H1 (cell line): Measurements from ENCODE around the gene OR6Q1. TPM values are rescaled to one million over a fixed set of nuclear protein-coding genes. Genes with fewer than 3 reads are reported as not detected.
A peak's percentile ranks its signal among the peaks of the same experiment; 100 is the strongest.

Experiments used
- CTCF ChIA-PET: fragments of 300-600 bp; sonication (Branson Sonifier 250); formaldehyde crosslinking; loops from one replicate; lab custom pipeline; 2021; ENCODE audit not compliant: partially characterized antibody; lab: Charles Lee
- POLR2A ChIA-PET: fragments of 300-600 bp; sonication (Branson Sonifier 250); formaldehyde crosslinking; loops from one replicate; lab custom pipeline; 2021; ENCODE audit warnings: inconsistent platforms; ENCODE audit not compliant: partially characterized antibody; lab: Charles Lee
- DNase-seq, 2 experiments: peaks; one replicate each; pipeline versions ENCODE4 v3.0.0 to v3.0.0-alpha.2; 2010 to 2022; ENCODE audit warnings: low spot score in 2 of 2, low read depth in 1 of 2, mixed read lengths in 1 of 2
- FAIRE-seq: peaks from 2 replicates; lab custom pipeline; 2011; peaks lifted over from hg19 to GRCh38; lab: Jason Lieb, UNC
- H2AFZ ChIP-seq: 2 replicates; pipeline ENCODE4 v1.8.1; 2012; ENCODE audit warnings: low read length, inconsistent platforms
- H2AK5ac ChIP-seq: 2 replicates; pipeline ENCODE4 v1.6.1; 2013; ENCODE audit warnings: low read depth, low read length
- H2BK120ac ChIP-seq: replicated peaks from 2 replicates; pipeline ENCODE3; 2013; ENCODE audit warnings: low read depth, low read length, inconsistent platforms
- H2BK12ac ChIP-seq: 2 replicates; pipeline ENCODE4 v1.6.1; 2013; ENCODE audit warnings: low read depth, low read length
- H2BK15ac ChIP-seq: 2 replicates; pipeline ENCODE4 v1.6.1; 2013; ENCODE audit warnings: low read length
- H2BK20ac ChIP-seq: 2 replicates; pipeline ENCODE4 v1.6.1; 2013; ENCODE audit warnings: low read length
- H2BK5ac ChIP-seq: 2 replicates; pipeline ENCODE4 v1.6.1; 2013; ENCODE audit warnings: low read depth, low read length
- H3K14ac ChIP-seq: 2 replicates; pipeline ENCODE4 v1.6.1; 2013; ENCODE audit warnings: inconsistent platforms; ENCODE audit not compliant: insufficient read length
- H3K18ac ChIP-seq: 2 replicates; pipeline ENCODE4 v1.6.1; 2013; ENCODE audit warnings: low read length; ENCODE audit errors: extremely low read depth
- H3K23ac ChIP-seq: 2 replicates; pipeline ENCODE4 v1.6.1; 2013; ENCODE audit warnings: inconsistent platforms; ENCODE audit not compliant: insufficient read length
- H3K23me2 ChIP-seq: 2 replicates; pipeline ENCODE4 v1.6.1; 2013; ENCODE audit warnings: low read depth, low read length
- H3K27ac ChIP-seq: 2 replicates; pipeline ENCODE4 v1.6.1; 2011; ENCODE audit warnings: low read depth, low read length, inconsistent platforms
- H3K27me3 ChIP-seq, 4 experiments: replicated peaks in 1 of 4; 1 replicate in 1 of 4; 2 replicates in 3 of 4; pipeline versions ENCODE4 v1.6.1 to v1.8.1; 2011 to 2013; ENCODE audit warnings: low read length in 3 of 4, mild to moderate bottlenecking in 3 of 4, inconsistent platforms in 2 of 4, mixed read lengths in 2 of 4, moderate library complexity in 1 of 4; ENCODE audit not compliant: control insufficient read depth in 3 of 4, insufficient read depth in 3 of 4; ENCODE audit errors: extremely low read depth in 1 of 4
- H3K36me3 ChIP-seq, 4 experiments: 2 replicates each; pipeline versions ENCODE4 v1.6.1 to v1.8.1; 2011 to 2013; ENCODE audit warnings: mild to moderate bottlenecking in 4 of 4, low read length in 3 of 4, moderate library complexity in 2 of 4, control low read depth in 1 of 4, inconsistent platforms in 1 of 4; ENCODE audit not compliant: insufficient read depth in 4 of 4, control insufficient read depth in 2 of 4
- H3K4ac ChIP-seq: replicated peaks from 2 replicates; pipeline ENCODE3; 2013; ENCODE audit warnings: low read length, low read depth, mixed read lengths, inconsistent platforms; ENCODE audit not compliant: insufficient read length
- H3K4me1 ChIP-seq, 4 experiments: replicated peaks in 1 of 4; 1 replicate in 1 of 4; 2 replicates in 3 of 4; pipeline versions ENCODE4 v1.6.1 to v1.8.1; 2011 to 2013; ENCODE audit warnings: low read length in 3 of 4, inconsistent platforms in 2 of 4, mixed read lengths in 1 of 4; ENCODE audit not compliant: insufficient read depth in 4 of 4, control insufficient read depth in 3 of 4
- H3K4me2 ChIP-seq, 2 experiments: 2 replicates each; pipeline versions ENCODE4 v1.6.1 to v1.8.1; 2011 to 2013; ENCODE audit warnings: low read depth in 2 of 2, low read length in 2 of 2, control low read depth in 1 of 2, inconsistent platforms in 1 of 2, mild to moderate bottlenecking in 1 of 2; ENCODE audit not compliant: insufficient read depth in 1 of 2
- H3K4me3 ChIP-seq, 4 experiments: fragments of 200-600, 300-600 bp in 1 of 4; sonication (generic), shearing (Covaris generic), sonication (Bioruptor Twin) in 1 of 4; 2 replicates each; pipeline versions ENCODE4 v1.5.1 to v1.8.1; 2011 to 2016; ENCODE audit warnings: low read length in 4 of 4, low read depth in 3 of 4, control low read depth in 2 of 4, inconsistent platforms in 2 of 4, mild to moderate bottlenecking in 2 of 4, mixed read lengths in 1 of 4, moderate library complexity in 1 of 4; ENCODE audit not compliant: insufficient read depth in 2 of 4; ENCODE audit errors: extremely low read depth in 1 of 4
- H3K56ac ChIP-seq: replicated peaks from 2 replicates; pipeline ENCODE3; 2013; ENCODE audit warnings: low read depth, mild to moderate bottlenecking, mixed read lengths, low read length, inconsistent platforms; ENCODE audit not compliant: insufficient read length
- H3K79me1 ChIP-seq: 2 replicates; pipeline ENCODE4 v1.6.1; 2013; ENCODE audit warnings: low read depth, low read length, control low read depth
- H3K79me2 ChIP-seq, 2 experiments: 2 replicates each; pipeline versions ENCODE4 v1.6.1 to v1.8.1; 2012 to 2013; ENCODE audit warnings: low read length in 2 of 2, mild to moderate bottlenecking in 2 of 2, inconsistent platforms in 1 of 2; ENCODE audit not compliant: insufficient read depth in 2 of 2, control insufficient read depth in 1 of 2
- H3K9ac ChIP-seq, 4 experiments: replicated peaks in 1 of 4; 1 replicate in 1 of 4; 2 replicates in 3 of 4; pipeline versions ENCODE4 v1.6.1 to v1.8.1; 2011 to 2013; ENCODE audit warnings: low read depth in 3 of 4, low read length in 3 of 4, control low read depth in 2 of 4, mild to moderate bottlenecking in 2 of 4, moderate library complexity in 2 of 4, inconsistent platforms in 1 of 4; ENCODE audit errors: extremely low read depth in 1 of 4
- H3K9me3 ChIP-seq, 2 experiments: 2 replicates each; pipeline versions ENCODE4 v1.6.1 to v1.8.1; 2012 to 2013; ENCODE audit warnings: mild to moderate bottlenecking in 2 of 2, moderate library complexity in 2 of 2, control low read depth in 1 of 2, inconsistent platforms in 1 of 2, low read depth in 1 of 2, low read length in 1 of 2, mixed read lengths in 1 of 2; ENCODE audit not compliant: insufficient read depth in 2 of 2
- H4K20me1 ChIP-seq, 2 experiments: replicated peaks in 1 of 2; 2 replicates each; pipeline versions ENCODE3 to v1.8.1; 2011 to 2013; ENCODE audit warnings: inconsistent platforms in 2 of 2, low read length in 2 of 2, mild to moderate bottlenecking in 1 of 2; ENCODE audit not compliant: insufficient read depth in 2 of 2, control insufficient read depth in 1 of 2
- H4K5ac ChIP-seq: 2 replicates; pipeline ENCODE4 v1.6.1; 2013; ENCODE audit warnings: low read length, low read depth, mixed read lengths, inconsistent platforms; ENCODE audit not compliant: insufficient read length
- H4K8ac ChIP-seq: 2 replicates; pipeline ENCODE4 v1.8.0; 2013; ENCODE audit warnings: mild to moderate bottlenecking, moderate library complexity, low read length, inconsistent platforms; ENCODE audit not compliant: insufficient read depth; ENCODE audit errors: extremely low read depth
- H4K91ac ChIP-seq: replicated peaks from 2 replicates; pipeline ENCODE3; 2013; ENCODE audit warnings: low read length, mixed read lengths, inconsistent platforms; ENCODE audit not compliant: insufficient read length
- CBX8 ChIP-seq: fragments of 300-800, 300-1000 bp; sonication (generic); IDR thresholded peaks from 2 replicates; pipeline ENCODE4 v1.7.1; 2016; ENCODE audit warnings: low read depth, low read length, borderline replicate concordance
- CHD2 ChIP-seq: IDR thresholded peaks from 2 replicates; pipeline ENCODE4 v1.6.1; 2012; ENCODE audit warnings: low read length, improper control_type of control experiment
- CREB1 ChIP-seq: IDR thresholded peaks from 2 replicates; pipeline ENCODE4 v1.6.1; 2012; ENCODE audit warnings: inconsistent platforms
- CTBP2 ChIP-seq: IDR thresholded peaks from 2 replicates; pipeline ENCODE4 v1.7.0; 2011; ENCODE audit warnings: borderline replicate concordance, mild to moderate bottlenecking, moderate library complexity, mixed read lengths, low read length; ENCODE audit not compliant: insufficient read depth, insufficient read length
- EZH2 ChIP-seq: fragments of 200-600 bp; sonication (generic); IDR thresholded peaks from 2 replicates; pipeline ENCODE4 v1.7.1; 2012; ENCODE audit warnings: low read depth, mild to moderate bottlenecking, moderate library complexity, low read length, inconsistent platforms; ENCODE audit not compliant: severe bottlenecking
- GTF2F1 ChIP-seq: IDR thresholded peaks from 2 replicates; pipeline ENCODE4 v1.6.1; 2012; ENCODE audit warnings: low read depth, low read length, improper control_type of control experiment, borderline replicate concordance
- HDAC2 ChIP-seq, 2 experiments: fragments of 300-600 bp in 1 of 2; sonication (generic) in 1 of 2; IDR thresholded peaks; 2 replicates each; pipeline ENCODE4 v1.6.1; 2011 to 2012; ENCODE audit warnings: low read depth in 2 of 2, low read length in 2 of 2, mild to moderate bottlenecking in 2 of 2, moderate library complexity in 2 of 2, borderline replicate concordance in 1 of 2, inconsistent platforms in 1 of 2
- KDM4A ChIP-seq: IDR thresholded peaks from one replicate; pipeline ENCODE4 v1.7.1; 2012; ENCODE audit warnings: low read depth, mild to moderate bottlenecking, moderate library complexity, low read length, inconsistent platforms; ENCODE audit not compliant: severe bottlenecking
- PHF8 ChIP-seq: fragments of 200-600 bp; sonication (generic); conservative IDR thresholded peaks from 2 replicates; pipeline ENCODE4 v1.7.1; 2012; ENCODE audit warnings: low read depth, mild to moderate bottlenecking, inconsistent platforms, low read length, moderate library complexity
- POLR2AphosphoS5 ChIP-seq: IDR thresholded peaks from 2 replicates; pipeline ENCODE4 v1.6.1; 2011; ENCODE audit warnings: low read depth, low read length
- SP2 ChIP-seq: IDR thresholded peaks from 2 replicates; pipeline ENCODE4 v1.6.1; 2012; ENCODE audit warnings: mild to moderate bottlenecking, low read length, inconsistent platforms
- TEAD4 ChIP-seq: IDR thresholded peaks from 2 replicates; pipeline ENCODE4 v1.6.1; 2012; ENCODE audit warnings: low read depth, low read length, inconsistent platforms, mixed read lengths
- WGBS, 2 experiments: shearing (Covaris generic) in 1 of 2; methylation state at CpG; one replicate each; pipeline versions ENCODE4 v1.1.6 to v1.1.7; 2013 to 2015; ENCODE audit warnings: low lambda C conversion rate in 2 of 2, mixed read lengths in 2 of 2, inconsistent platforms in 1 of 2, low coverage in 1 of 2, missing lambda C conversion rate in 1 of 2; ENCODE audit not compliant: insufficient replicate concordance in 2 of 2, insufficient coverage in 1 of 2, insufficient read length in 1 of 2; ENCODE audit errors: extremely low coverage in 1 of 2, missing lambda C conversion rate in 1 of 2; 5-methylcytosine and 5-hydroxymethylcytosine counted together
- polyA plus RNA-seq, 7 experiments: library from polyadenylated mRNA; depleted of rRNA in 3 of 7; stranded (reverse) in 5 of 7; unstranded in 2 of 7; fragments of >200 nt in 5 of 7; fragments of 200-250 nt in 2 of 7; gene quantifications; 1 replicate in 5 of 7; 2 replicates in 1 of 7; 4 replicates in 1 of 7; pipeline versions ENCODE4 v1.2.1 to v1.2.3, GENCODE V29; 2011 to 2013; ENCODE audit warnings: missing spikeins in 2 of 7, mixed read lengths in 2 of 7
- total RNA-seq: library from RNA; stranded (reverse); fragmentation: NEBNext Ultra II Directional; extraction: Animal tissue kit (Norgen Biotek cat#: 25700); gene quantifications from 2 replicates; pipeline ENCODE4 v1.2.1, GENCODE V29; 2021
- TF ChIP-seq, protein P1 (sequence below): IDR thresholded peaks from 2 replicates; pipeline ENCODE4 v1.6.1; 2012; ENCODE audit warnings: low read length, inconsistent platforms

The OR6Q1 gene
- total and polyA plus RNA-seq, 2 of the 8 experiments (the other 6 are each of a cell fraction or from before 2014, with no cell fraction given), result not detected

GRCh38 chr11:58027341-58027740 lies 3.4 kb upstream of the OR6Q1 start:
- Histone ChIP-seq H2BK5ac (no peak overlapping the region), H3K4me2 (no peak overlapping the region), H4K20me1 (no peaks in the 10 kb centered on the region), H2AK5ac (no peak overlapping the region), H2BK120ac (no peak overlapping the region), H3K23ac (no peak overlapping the region), H3K9ac (no peak overlapping the region), H3K4ac (no peak overlapping the region), H3K14ac (no peak overlapping the region), H3K56ac (no peak overlapping the region), H2BK15ac (no peak overlapping the region), H4K91ac (no peak overlapping the region), H3K27me3 (no peaks in the 10 kb centered on the region), H3K79me1 (no peaks in the 10 kb centered on the region), H3K9me3 (no peaks in the 10 kb centered on the region), H2BK20ac (no peak overlapping the region), H2BK12ac (no peak overlapping the region), H3K4me1 (no peaks in the 10 kb centered on the region), H3K36me3 (no peaks in the 10 kb centered on the region), H3K18ac (no peak overlapping the region), H2AFZ (peak overlapping the region; percentile 45; the same call in 1 of the 2 replicates), H3K4me3 (no peak overlapping the region), H4K8ac (no peak overlapping the region), H3K27ac (no peak overlapping the region), H3K23me2 (0 out of 2 replicates have a peak, but pooled peaks cover 2% of the 10 kb centered on the region), H3K79me2 (no peaks in the 10 kb centered on the region), H4K5ac (no peak overlapping the region)
- WGBS, 2 experiments, result 77% methylated on average over 4 of the region's 4 CpGs; no CpG with 5 or more reads in 1 of the 2 experiments
- DNase-seq (no peak), FAIRE-seq (no peak)
- TF ChIP-seq TEAD4 (no peak), EZH2 (no peak), SP2 (no peak), PHF8 (no peak), CTBP2 (no peak), KDM4A (no peak), GTF2F1 (no peak), POLR2AphosphoS5 (no peak), CBX8 (no peak), CHD2 (no peak), CREB1 (no peak), HDAC2 (IDR thresholded peaks at IDR 0.05; ENCODE audit: borderline replicate concordance in 1 of 2, low read depth in 2 of 2, low read length in 2 of 2) (no peak)
- TF ChIP-seq, protein P1, sequence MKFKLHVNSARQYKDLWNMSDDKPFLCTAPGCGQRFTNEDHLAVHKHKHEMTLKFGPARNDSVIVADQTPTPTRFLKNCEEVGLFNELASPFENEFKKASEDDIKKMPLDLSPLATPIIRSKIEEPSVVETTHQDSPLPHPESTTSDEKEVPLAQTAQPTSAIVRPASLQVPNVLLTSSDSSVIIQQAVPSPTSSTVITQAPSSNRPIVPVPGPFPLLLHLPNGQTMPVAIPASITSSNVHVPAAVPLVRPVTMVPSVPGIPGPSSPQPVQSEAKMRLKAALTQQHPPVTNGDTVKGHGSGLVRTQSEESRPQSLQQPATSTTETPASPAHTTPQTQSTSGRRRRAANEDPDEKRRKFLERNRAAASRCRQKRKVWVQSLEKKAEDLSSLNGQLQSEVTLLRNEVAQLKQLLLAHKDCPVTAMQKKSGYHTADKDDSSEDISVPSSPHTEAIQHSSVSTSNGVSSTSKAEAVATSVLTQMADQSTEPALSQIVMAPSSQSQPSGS, result no peak
- ChIA-PET POLR2A (no interaction called here), CTCF (interaction anchor here (1.3 kb wide), 1 partner anchor 33 kb away, joined by 3 read pairs; no protein-coding TSS in a partner anchor)
